Daoy (cell line): ENCODE measurements around the gene PCCA. TPM values are rescaled to one million over a fixed set of nuclear protein-coding genes. Genes with fewer than 3 reads are reported as not detected.

ENCODE experiments used
- DNase-seq: peaks from one replicate; pipeline ENCODE4 v3.0.0-alpha.2; 2015; ENCODE audit warnings: low read depth
- total RNA-seq: library from RNA; depleted of rRNA; stranded (reverse); fragments of >200 nt; shearing (Covaris generic); gene quantifications from 2 replicates; pipeline ENCODE4 v1.2.3, GENCODE V29; 2014

PCCA gene
- total RNA-seq, 1 experiment from 2014 or later, result 6.2 TPM

DNA sequence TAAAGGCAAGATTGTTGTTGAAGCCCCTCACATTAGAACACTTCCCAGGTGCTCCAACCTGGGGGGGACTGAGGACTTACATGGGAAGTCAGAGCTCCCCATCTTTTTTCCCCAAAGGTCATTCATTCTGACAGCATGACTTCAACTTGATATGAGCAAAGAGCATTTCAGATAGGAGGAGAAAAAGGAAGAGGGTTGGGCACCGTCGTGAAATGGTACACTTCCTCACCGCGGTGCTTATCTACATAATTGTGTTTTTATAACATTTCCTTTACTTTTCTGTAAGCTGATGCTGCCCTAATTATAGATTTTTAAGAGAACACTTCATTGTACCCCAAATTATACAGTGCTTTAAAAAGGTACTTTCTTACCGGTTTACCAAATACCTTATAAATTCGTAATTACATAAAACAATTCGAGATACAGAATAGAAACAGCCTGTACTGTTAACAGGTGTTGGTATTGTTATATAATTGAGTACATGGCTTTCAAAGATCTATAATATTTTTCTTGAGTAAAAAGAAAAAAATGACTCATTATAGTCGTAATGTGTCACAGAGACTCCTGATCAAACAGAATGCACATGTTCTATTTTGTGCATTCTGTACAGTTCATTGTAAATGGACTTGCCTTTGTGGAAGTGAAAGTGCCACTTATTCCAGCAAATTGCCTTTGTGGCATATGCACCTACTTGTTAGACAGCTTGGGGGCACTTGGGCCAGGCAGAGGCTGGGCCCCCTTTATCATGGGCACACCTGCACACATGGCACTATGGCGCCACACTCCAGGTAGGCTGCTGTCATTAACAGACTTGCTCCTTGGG is 417.9 kb downstream of the PCCA start:
- no peak for DNase-seq

DNA sequence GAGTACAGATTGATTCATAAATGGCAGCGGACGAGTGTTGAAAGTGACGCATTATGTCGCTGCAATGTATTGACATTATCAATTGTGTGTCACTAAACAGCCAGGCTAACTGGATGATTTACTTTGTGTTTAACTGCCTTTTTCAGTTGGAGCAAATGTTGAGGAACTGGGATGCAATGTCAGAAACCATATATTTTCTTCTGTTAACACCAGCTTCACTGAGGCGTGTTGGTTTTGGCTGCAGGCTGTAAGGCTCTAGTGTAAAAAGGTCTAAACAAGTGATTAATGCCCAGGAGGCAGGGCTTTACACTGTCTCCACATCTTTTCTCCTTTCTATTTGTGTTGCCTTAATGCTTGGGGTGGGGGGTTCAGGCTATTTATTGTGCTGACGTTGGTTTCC is 419.6 kb downstream of the PCCA start:
- no peak for DNase-seq

DNA sequence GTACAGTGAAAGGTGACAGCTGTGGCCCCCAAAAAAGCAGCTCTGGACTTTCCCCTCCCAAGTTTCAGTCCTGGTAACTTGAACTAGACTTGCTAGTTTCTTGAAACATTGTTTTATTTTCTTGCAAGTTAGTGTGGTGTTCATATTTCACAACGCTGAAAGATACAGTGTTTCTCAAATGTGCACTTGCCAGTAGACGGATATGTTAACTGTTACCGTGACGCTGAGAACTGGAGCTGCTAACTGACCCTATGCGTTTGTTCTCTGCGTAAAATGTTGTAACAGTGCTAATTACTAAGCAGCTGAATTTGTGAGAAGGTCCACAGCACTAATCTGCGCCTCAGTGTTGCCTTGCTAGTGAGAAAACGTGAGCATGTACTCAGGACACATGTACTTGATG is 420.1 kb downstream of the PCCA start:
- no peak for DNase-seq

DNA sequence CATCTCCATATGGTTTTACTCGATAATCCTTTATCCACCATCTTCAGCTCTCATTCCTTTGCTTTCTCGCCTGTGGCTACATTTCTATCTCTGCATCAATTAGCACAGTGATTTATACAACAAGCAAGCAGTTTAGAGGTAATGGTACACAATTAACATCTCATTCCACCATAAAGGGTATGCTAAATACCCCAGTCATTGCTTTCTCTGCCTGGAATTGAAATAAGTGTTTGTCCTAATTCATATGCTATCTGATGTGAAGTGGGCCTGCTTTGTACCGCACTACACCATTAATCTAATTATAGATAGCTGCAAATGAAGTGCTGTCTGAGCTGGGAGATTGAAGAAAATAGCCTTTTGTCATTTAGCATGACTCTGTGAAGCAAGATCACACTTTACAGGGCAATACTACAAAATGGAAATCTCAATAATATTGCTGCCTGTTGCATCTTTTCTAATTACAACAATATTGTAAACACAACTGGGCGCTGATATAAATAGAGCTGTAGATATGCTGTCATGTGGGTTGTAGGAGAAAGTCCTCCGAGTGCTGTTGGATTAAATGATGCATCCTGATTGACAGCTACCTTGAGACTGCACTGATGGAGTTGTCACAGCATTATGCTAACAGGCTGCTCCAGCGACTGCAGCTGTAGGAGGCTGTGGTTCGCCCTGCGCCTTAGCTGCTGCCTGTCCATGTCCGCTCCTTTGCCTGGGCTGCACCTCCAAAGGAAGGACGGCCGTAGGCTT is 421.5 kb downstream of the PCCA start:
- no peak for DNase-seq

DNA sequence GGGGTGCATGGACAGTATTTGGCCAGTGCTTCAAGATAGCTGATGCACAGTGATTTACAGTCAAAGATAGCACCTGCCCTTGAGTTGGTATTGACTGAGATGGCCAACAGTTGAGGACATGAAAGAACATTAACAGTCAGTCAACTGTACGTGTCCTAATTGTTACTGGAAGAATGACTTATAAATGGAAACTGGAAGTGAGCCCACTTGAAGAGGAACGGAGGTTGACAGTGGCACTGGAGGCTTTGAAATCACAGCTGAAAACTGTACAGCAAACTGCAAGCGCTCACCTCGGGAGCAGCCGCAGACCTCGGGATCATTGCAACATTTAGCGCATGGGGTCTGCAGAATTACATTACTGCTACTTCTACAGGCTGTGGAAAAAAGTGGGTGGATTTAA is 422.6 kb downstream of the PCCA start:
- DNase-seq, result no peak

DNA sequence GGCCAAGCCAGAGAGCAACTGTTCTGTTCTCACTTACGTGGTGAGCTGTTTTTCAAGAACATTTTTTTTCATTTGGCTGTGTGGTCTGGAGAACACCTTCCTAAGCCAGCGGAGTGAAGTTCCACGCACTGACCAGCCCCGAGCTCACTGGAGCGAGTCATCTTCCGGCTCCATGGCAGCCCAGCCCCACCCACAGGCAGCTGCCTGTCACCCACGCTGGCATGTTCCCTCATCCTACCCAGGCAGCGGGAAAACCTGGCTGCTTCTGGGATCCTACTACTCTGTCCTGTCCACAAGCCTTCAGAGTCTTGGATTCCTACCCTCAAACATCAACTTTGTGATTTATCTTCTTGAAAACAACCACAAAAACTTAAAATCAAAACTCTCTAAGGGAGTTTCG is 423.5 kb downstream of the PCCA start:
- DNase-seq, result peak; percentile 26

DNA sequence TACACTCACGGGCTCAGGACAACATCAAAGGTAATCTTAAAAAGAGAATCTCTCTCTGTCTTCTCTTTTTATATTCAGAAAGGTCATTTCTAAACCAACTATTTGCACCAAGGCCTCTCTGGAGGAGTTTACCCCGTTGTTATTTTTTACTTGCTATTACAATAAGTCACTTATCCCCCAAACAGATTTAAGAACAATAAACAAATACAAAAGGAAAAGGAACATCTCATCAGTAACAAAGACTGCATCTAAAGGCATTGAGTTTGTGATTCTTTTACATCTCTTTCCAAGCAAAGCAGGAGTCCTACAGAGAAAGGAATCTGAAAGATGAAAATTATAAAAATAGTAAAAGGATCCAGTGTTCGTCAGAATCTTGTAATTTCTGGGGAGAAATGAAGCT is 424.3 kb downstream of the PCCA start:
- no peak for DNase-seq

DNA sequence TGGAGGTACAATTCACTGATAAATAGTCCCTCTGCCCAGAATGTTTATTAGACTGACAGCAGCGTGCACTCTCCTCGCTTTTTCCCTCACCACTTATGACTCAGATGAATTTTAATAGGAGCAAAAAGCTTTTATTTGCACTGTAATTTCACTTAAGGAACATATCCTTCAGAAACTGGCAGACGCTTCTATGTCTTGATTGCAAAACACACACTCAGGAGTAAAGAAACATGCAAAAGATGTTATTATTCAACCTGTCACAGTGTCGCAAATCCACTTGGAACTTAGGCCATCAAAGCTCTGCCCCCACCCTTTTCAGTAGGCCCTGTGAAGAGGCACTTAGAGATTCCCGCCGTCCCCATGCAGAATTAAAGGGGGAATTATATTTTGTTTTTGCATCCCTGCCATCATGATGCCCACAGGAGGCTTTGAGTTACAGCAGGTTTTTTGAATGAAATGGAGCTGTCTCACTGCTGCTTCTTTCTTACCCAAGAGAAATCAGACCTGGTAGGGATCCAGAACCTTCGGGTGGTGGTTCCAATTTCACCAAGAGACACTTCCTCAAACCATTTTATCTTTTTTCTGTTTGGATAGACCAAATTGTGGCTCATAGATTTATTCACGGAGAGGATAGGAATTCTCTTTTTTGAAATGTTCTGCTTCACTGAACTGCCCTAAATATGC is 425.2 kb downstream of the PCCA start:
- no peak for DNase-seq

DNA sequence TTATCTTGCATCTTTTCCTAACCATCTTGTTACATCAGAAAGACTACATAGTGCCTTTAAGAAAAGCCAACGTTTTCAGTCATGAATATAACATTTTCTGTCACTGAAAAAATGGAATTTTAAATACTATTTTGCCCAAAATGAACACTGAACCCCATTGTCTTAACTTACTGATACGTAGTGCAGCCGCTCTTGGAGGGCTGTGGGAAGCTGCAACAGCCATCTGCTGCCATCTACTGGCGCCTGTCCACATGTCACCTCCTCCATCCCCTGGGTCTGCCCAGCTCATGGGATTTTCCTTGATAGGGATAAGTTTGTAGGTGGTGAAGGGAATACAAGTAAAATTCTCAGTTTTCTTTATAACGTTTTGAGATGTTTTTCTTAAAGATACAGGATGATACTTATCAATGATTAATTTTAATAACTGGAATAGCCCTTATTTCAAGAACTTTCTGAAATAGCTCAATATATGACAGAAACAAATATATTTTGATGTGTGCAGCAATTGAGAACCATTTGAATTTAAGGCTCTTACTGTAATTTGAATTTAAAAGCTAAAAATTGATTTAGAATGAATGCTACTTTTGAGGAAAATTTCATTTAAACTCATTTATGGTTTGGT is 426.0 kb downstream of the PCCA start:
- peak; percentile 69 for DNase-seq

DNA sequence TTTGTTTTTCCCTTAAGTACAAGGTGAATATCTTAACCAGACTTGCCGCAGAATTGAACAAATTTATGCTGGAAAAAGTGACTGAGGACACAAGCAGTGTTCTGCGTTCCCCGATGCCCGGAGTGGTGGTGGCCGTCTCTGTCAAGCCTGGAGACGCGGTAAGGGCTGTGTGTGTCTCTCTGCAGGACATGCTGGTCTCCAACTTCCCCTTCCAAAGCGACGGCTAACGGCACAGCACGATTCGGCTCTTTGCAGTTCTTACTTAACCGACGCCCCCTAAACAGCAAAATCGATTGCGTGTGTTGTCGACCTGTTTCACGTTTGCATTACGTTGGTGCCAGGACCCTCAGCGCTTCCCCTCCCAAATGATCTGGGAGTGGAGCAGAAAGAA is 426.5 kb downstream of the PCCA start:
- no peak for DNase-seq

DNA sequence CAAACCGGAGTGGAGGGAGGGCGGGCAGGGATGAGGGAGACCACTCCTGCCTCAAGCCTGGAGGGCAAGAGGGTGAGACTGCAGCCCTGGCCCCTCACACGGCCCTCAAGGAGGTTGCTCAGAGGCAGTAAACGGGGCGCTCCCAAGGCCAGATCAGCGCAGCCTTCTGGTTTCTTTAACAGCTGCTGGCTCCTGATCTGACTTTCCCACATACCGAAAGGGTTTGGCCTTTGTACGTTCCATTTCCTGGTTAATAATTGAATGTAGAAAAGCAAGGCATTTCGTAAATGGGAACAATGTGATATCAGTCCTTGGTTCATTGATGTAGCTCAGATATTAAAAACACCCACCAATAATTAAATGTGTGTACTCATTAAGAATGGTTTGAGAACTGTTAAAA is 428.2 kb downstream of the PCCA start:
- no peak for DNase-seq

DNA sequence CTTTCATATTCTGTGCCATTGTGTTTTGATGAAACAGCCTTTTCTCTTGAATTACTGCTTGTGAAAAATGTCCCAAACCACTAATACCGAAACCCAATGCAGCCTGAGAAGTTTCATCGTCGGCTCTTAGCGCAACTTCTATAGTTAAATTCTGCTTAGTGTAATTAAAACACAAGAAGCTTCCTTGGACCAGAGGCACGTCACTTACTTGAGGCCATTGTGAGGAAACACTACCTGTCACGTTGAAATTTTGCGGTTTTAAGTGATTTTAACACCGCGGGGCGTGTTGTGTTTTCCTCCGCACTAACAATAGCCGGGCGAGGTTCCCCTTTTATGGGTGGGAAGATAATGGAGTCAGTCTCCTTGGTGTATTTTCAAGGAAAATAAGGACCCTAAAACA is 428.8 kb downstream of the PCCA start:
- no peak for DNase-seq

DNA sequence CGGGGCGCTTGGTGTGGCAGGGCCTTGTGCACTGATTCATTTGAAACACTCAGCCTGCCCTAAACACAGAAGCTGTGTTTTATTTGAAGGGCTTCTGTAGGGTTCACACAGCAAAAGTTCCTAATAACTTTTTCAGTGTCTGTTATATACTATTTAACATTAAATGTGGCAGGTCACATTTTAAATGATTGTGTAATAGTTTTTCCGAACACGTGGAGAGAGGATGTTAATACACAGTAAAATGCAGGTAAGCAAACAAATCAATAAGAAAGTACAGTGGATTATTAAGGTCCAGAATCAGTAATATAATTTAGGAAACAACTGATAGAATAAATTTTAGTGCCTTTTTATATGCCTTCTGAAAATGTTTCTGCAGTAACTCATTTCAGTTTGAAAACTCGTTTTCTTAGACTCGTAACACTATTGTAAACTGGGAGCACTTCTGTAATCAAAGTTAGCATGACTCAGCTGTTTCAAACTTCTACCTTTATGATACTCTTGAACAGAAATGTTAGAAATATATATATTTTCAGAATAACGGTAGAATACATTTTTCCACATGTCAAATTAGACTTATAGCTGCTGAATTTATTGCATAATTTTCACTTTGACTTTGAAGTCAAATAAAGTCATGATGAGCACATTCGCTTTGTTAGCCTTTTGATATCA is 429.6 kb downstream of the PCCA start:
- DNase-seq, result no peak

DNA sequence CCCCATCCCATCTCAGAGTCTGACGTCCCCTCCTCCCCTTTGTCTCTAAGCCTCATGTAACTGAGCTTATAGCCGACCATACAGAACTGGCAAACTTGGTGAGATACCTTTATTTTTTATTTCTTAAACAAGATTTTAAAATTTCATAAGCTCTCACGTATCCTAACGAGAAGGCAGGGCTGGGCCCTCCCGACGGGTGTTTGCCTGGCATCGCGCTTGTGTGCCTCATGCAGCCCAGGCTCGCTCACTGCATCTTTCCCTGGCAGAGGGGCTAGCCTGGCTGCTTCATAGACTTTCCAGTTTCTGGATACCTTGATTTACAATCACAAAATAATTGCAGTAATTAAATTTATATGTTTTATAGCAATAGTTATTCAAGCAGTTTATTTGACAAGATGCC is 430.7 kb downstream of the PCCA start:
- no peak for DNase-seq

DNA sequence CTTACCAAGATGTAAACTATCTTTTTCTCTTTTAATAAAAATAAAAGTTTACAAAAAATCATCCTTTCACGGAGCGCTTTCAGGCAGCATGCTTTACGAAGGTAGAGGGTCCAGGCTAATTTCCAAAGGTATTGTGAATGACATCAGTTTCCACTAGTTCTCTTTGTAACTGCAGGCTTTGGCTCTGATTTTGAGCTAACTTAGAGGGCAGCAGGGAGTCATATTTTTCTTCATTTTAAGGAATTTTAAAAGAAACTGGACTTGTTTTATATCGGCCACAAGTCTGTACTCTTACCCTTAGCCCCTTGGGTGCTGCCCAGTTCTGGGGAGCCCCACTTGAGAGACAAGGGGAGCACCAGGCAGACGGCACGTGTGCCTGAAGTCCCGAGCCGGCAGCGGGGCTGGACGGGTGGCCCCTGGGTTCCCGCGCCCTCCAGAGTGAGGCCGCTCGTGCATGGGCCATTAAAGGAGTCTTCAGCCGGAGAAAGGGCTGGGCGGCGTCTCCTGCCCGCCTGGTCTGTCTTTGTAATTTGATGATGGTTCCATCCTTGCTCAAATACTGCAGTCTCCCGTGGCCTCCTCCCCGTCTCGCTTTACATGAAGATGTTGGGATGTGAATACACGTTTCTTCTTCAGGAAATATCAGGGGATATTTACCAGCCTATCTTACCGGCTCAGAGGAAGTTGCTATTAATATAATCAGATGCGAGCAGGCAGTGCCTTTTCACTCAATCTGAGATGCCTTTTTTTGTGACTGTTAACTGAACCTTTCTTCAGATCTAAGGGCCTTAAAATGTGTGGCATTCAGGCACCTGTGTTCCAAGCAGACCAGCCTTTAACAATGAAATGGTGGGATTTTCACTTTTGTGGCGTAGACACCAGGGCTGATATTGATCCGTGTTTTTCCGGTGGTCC is 432.3 kb downstream of the PCCA start:
- no peak for DNase-seq

DNA sequence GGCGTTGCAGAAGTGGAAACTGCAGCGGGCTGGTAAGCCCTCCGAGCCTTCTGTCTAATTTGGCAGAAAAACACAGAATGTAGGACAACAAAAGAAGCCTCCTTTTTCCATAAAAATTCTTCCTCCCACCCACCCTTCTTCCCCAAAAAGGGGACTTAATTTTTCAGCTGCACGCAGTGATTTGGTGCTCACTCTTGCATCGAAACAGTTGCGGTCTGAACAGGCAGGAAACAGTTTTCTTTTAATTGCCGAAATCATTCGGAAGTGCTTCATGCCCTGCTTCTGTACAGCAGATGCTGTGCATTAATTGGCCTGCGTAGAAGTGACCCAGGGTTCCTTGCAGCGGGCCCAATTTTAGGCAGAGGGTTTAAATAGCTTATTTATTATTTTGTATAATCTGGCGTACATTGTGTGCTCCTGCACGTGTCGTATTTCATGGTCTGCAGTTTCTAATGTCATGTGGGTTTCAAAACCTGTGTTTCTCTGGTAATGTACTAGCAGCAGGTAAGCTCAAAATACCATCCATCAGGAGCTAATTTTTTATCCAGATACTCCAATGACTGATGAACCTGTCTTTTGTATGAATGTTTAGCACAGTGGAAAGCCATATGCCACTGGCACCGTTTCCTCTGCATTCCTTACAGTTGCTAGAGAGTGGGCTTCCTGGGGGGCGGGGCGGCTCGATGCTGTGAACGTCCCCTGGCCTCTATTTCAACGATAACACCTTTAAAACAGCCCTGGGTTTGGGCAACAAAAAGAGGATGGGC is 433.1 kb downstream of the PCCA start:
- no peak for DNase-seq

DNA sequence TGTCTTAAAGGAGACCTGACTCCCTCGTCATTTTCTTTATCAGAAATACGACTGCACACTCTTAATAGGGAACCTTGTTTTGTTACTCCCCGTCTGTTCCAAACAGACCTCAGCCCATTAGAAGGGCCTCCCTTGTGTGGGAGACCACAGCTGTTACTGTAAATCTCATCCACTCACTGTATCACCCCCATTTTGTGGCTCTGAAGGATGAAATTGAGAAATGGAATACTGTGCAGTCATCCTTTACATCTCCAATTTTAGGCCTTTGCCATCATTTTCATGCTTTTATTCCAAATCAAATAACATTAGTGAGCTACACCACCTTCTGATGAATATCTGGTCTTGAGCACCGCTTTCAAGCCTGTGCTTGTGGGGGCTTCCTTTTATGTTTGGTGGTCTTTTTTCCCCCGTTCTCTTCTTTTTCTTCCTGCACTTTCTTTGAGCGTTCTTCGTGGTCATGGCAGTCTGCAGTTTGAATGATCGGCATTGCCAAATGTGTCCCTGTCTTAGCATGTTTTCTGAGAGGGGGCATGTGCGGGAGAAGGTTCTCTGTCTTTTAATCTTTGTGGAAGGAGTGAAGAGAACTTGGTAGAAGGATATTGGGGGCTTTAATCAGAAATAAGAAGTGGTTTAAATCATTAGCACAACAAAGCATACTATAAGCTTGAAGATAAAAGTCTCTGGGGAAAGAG is 433.9 kb downstream of the PCCA start:
- no peak for DNase-seq

DNA sequence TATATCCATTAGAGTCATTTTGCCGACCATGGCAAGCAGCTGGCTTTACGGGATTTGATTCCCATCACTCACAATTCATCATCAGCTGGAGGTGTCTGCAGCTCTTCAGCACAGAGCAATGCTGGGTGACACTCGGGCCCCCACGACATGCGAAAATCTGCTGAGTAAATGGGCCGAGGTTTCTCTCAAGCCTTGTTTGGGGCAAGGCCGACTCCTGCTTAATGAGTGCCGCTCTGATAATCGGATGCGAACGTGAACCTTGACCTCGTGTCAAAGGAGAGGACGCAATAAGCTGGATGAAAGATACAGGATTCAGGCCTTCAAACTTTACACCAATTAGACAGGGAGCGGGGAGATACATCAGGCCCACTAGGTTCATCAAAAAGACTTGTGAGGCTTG is 434.5 kb downstream of the PCCA start:
- no peak for DNase-seq

DNA sequence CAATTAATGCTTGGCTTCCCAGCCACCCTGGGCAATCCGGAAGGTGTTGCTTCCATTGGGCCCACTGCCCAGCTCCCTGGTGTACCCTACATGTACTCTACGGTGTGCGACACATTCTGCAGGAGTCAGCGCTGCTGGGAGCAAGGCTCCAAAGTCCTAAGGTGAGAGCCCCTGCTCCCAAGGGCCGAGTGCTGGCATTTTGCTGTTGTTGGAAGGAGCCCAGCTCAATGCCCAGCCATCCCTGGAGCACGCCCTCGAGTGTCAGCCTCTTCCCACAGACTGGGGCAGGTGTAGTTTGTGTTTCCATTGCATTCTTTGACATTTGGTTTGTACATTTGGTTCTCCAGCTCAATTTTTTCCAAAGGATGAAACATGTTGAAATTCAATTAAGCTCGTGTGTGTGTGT is 435.1 kb downstream of the PCCA start:
- DNase-seq, result no peak
